ENCODE results near the gene RFFL.
"Not testable (repeated sequence)": the region's sequence is repeated elsewhere in the genome, so short reads cannot be mapped to it uniquely, and the experiment has no call there.

RFFL gene

DNA sequence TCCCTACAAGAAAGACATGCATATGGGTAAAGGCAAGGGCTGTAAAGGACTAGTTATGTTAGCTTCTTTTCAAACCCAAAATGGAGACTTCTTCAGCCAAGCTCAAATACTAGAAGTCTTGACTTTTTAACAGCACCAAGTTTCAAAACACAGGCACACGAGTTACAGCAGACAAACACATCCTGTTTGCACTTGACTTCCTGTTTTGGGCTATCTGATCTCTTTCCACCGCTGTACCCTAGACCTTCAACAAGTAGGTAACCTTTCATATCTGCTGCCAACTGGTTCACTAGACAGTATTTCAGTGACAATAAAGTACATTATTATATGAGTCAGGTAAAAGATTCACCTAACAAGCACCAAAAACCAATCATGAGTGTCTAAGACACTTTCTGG, 12.3 kb downstream of the RFFL start:
- Mint-ChIP-seq H3K27me3 (no peaks in the 10 kb centered on the region), H3K4me3 (peak overlapping the region; percentile 60), H3K27ac (peak overlapping the region; percentile 76), H3K4me1 (ENCODE audit: low read depth) (peaks cover 72% of the 10 kb centered on the region), H3K9me3 (no peaks in the 10 kb centered on the region), H3K36me3 (ENCODE audit: low read depth) (peaks cover 26% of the 10 kb centered on the region)
- intact Hi-C loops (cut with micrococcal nuclease): loop anchor here (5.0 kb wide), 1 partner anchor 36 kb away; no protein-coding TSS in a partner anchor

DNA sequence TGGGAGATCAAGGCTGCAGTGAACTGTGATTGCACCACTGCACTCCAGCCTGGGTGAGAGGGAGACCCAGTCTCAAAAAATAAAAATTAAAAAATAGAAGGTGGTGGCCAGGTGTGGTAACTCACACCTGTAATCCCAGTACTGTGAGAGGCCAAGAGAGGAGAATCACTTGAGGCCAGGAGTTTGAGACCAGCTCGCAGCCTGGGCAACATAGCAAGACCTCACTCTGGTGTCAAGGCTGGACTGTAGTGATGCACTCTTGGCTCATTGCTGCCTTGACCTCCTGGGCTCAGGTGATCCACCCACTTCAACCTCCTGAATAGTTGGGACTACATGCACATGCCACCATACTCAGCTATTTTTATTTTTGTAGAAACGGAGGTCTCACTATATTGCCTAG, 13.3 kb downstream of the RFFL start:
- Mint-ChIP-seq H3K9me3 (no peaks in the 10 kb centered on the region), H3K36me3 (ENCODE audit: low read depth) (peaks cover 23% of the 10 kb centered on the region), H3K27ac (peak overlapping the region; percentile 76), H3K4me3 (no peak overlapping the region), H3K27me3 (no peaks in the 10 kb centered on the region), H3K4me1 (ENCODE audit: low read depth) (peaks cover 74% of the 10 kb centered on the region)
- intact Hi-C loops (cut with micrococcal nuclease): loop anchor here (5.0 kb wide), 1 partner anchor 37 kb away; no protein-coding TSS in a partner anchor

DNA sequence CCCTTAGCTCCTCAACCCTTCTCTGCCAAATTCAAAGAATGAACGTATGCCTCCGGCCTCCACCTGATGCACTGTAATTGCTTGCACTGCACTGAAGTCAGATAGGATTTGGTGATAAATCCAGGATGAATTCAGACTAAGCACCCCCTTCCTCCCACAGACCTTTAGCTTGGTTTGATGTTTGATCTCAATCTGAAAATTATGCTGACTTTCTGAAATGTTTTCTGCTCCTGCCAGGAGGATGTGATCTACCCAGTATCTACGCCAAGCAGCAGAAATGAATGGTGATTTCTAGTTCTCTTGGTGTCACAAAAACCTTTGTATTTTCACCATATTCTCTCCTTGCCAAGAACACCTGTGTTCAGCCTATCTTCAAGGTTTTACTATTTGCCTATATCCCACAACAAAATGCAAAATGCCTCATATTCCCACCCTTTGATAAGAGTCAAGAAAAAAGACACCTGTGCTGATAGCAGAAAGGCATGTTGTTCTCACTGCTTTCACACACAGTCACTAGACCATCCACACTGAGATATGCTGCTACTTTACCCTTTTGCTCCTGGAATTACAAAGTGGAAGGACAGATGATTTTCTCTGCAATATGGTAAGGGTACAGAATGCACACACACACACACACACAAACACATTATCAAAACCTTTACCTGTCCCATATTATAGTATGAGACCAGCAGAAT, 14.7 kb downstream of the RFFL start:
- Mint-ChIP-seq H3K4me3 (no peak overlapping the region), H3K4me1 (ENCODE audit: low read depth) (peaks cover 74% of the 10 kb centered on the region), H3K27ac (no peak overlapping the region), H3K9me3 (no peaks in the 10 kb centered on the region), H3K27me3 (no peaks in the 10 kb centered on the region), H3K36me3 (ENCODE audit: low read depth) (peaks cover 26% of the 10 kb centered on the region)
- intact Hi-C loops (cut with micrococcal nuclease): no loop called here

DNA sequence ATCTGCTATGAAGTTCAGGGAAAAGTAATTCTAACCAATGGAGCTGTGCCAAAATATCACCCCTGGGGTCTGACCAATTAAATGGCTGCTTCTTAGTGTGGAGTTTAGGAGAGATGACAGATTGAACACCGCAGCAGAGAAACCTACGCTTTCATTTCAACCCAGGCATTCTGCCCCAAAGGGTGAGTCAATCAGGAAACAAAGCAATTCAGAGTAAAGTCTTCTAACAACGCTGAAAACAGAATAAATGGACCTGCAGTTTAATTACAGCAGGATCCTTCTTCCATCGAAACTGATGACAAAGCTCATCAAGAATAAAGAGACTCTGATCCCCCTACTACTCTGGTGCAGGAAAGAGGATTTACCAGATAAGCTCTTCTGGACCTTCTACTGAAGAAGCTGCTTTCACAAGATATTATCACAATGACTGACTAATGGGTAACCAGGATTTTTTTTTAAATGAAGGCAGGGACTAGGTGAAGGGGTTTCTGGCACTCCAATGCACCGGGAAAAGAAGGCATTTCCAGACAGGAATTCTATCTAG, 16.7 kb downstream of the RFFL start:
- no peaks in the 10 kb centered on the region for H3K27me3 Mint-ChIP-seq
- no peak overlapping the region for H3K4me3 Mint-ChIP-seq
- no peaks in the 10 kb centered on the region for H3K9me3 Mint-ChIP-seq
- intact Hi-C loops (cut with micrococcal nuclease): no loop called here
- peak overlapping the region; percentile 43 for H3K27ac Mint-ChIP-seq
- H3K36me3 Mint-ChIP-seq (ENCODE audit: low read depth): peaks cover 21% of the 10 kb centered on the region
- H3K4me1 Mint-ChIP-seq (ENCODE audit: low read depth): peaks cover 56% of the 10 kb centered on the region

DNA sequence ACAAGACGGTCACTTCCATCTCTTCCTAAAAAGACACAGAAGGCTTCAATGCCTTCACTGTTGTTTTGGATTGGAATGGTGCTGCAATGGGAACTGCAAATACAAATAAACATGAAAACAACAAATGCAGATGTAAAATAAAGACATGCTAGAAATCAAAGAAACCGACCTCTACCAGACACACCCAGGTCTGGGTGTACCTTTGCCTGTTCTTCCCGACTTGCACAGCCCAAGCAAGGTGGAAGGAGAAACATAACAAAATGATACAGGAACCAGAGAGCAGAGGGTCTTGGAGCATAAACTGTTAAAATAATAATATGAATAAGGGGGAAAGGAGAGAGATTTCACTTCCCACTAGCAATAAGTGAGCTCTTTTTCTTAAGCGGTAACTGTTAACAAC, 17.3 kb downstream of the RFFL start:
- Mint-ChIP-seq H3K36me3 (ENCODE audit: low read depth) (peaks cover 23% of the 10 kb centered on the region), H3K4me1 (ENCODE audit: low read depth) (peaks cover 50% of the 10 kb centered on the region), H3K4me3 (no peak overlapping the region), H3K9me3 (peaks cover 3% of the 10 kb centered on the region), H3K27me3 (no peaks in the 10 kb centered on the region), H3K27ac (peak overlapping the region; percentile 43)
- intact Hi-C loops (cut with micrococcal nuclease): no loop called here

DNA sequence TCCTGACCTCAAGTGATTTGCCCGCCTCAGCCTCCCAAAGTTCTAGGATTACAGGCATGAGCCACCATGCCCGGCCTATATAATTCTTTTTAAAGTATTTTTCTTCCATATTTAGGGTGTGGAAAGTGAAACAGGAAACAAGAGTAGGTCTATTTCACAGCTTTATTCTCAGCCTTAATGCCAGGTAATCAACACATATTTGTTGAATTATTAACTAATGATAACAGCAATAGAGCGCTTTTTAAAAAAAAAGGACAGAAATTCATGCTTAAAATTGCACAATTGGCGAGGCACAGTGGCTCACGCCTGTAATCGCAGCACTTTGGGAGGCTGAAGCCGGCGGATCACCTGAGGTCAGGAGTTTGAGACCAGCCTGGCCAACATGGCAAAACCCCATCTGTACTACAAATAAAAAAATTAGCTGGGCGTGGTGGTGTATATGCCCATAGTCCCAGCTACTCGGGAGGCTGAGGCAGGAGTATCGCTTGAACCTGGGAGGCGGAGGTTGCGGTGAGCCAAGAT, 18.0 kb downstream of the RFFL start:
- peak overlapping the region; percentile 43 for H3K27ac Mint-ChIP-seq
- H3K27me3 Mint-ChIP-seq; intact Hi-C loops (cut with micrococcal nuclease); H3K4me3 Mint-ChIP-seq; H3K9me3 Mint-ChIP-seq: not testable (repeated sequence)
- peaks cover 46% of the 10 kb centered on the region for H3K4me1 Mint-ChIP-seq (ENCODE audit: low read depth)
- peaks cover 30% of the 10 kb centered on the region for H3K36me3 Mint-ChIP-seq (ENCODE audit: low read depth)

DNA sequence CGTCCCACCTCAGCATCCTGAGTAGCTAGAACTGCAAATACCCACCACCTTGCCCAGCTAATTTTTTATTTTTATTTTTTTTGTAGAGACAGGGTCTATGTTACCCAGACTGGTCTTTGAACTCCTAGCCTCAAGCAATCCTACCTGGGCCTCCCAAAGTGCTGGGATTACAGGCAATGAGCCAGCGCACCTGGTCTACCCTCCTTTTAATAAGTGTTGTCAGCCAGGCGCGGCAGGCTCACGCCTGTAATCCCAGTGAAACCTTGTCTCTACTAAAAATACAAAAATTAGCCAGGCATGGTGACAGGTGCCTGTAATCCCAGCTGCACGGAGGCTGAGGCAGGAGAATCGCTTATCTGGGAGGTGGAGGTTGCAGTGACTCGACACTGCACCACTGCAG, 19.3 kb downstream of the RFFL start:
- H3K9me3 Mint-ChIP-seq: peaks cover 8% of the 10 kb centered on the region
- peaks cover 40% of the 10 kb centered on the region for H3K4me1 Mint-ChIP-seq (ENCODE audit: low read depth)
- H3K36me3 Mint-ChIP-seq (ENCODE audit: low read depth): peaks cover 40% of the 10 kb centered on the region
- H3K4me3 Mint-ChIP-seq: no peak overlapping the region
- no peak overlapping the region for H3K27ac Mint-ChIP-seq
- no peaks in the 10 kb centered on the region for H3K27me3 Mint-ChIP-seq
- intact Hi-C loops (cut with micrococcal nuclease): no loop called here

DNA sequence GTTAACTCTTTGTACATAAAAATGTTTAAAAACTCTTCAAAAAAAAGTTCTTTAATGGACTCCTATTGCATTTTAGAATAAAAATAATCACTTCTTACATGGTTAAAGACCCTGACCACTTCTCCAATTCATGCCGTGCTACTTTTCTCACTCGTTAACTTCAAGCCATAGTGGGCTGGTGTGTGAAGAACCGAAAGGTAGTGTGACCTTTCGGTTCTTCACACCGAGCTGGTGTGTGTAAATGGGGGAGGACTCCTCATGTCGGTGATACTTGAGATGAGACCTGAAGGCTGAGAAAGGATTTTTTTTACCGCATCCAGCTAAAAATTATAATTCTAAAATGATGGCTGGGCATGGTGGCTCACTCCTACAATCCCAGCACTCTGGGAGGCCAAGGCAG, 22.1 kb downstream of the RFFL start:
- H3K9me3 Mint-ChIP-seq: peaks cover 8% of the 10 kb centered on the region
- intact Hi-C loops (cut with micrococcal nuclease): no loop called here
- H3K27ac Mint-ChIP-seq: no peak overlapping the region
- H3K36me3 Mint-ChIP-seq (ENCODE audit: low read depth): peaks cover 33% of the 10 kb centered on the region
- no peaks in the 10 kb centered on the region for H3K27me3 Mint-ChIP-seq
- H3K4me1 Mint-ChIP-seq (ENCODE audit: low read depth): peaks cover 22% of the 10 kb centered on the region
- no peak overlapping the region for H3K4me3 Mint-ChIP-seq

DNA sequence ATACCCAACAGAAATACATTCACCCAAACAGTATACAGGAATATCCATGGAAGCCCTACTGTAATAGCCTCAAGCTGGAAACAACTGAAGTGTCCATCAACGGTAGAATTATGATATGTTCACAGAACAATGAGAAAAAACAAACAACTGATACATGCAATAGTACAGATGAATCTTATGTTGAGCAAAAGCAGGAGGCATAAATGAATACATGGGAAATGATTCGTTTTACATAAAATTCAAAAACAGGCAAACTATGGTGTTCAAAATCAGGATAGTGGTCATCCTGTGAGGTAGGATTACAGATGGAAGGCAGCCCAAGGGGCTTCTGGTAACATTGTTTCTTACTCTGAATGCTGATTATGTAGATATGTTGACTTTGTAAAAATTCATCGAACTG, 25.1 kb downstream of the RFFL start:
- H3K9me3 Mint-ChIP-seq: peaks cover 8% of the 10 kb centered on the region
- H3K4me1 Mint-ChIP-seq (ENCODE audit: low read depth): peaks cover 10% of the 10 kb centered on the region
- no peaks in the 10 kb centered on the region for H3K27me3 Mint-ChIP-seq
- intact Hi-C loops (cut with micrococcal nuclease): loop anchor here (5.0 kb wide), 1 partner anchor 39 kb away; no protein-coding TSS in a partner anchor
- peaks cover 44% of the 10 kb centered on the region for H3K36me3 Mint-ChIP-seq (ENCODE audit: low read depth)
- no peak overlapping the region for H3K27ac Mint-ChIP-seq
- H3K4me3 Mint-ChIP-seq: no peak overlapping the region

DNA sequence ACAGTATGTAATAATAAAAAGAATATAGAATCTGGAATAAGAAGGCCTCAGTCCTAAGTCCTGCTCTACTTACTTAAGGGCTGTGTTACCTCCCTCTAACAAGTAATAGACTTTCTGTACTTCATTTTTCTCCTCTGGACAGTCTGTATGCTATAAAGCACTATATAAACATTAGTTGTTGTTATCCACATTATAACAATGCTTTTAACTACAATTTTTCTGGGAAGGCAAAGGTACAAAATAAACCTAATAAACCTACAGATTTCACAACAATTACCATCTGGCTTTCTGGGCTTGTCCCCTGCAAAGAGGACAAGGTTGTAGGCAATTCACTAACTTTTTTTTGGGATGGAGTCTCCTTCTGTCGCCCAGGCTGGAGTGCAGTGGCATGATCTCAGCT, 32.7 kb downstream of the RFFL start:
- H3K36me3 Mint-ChIP-seq (ENCODE audit: low read depth): peaks cover 54% of the 10 kb centered on the region
- peaks cover 27% of the 10 kb centered on the region for H3K4me1 Mint-ChIP-seq (ENCODE audit: low read depth)

DNA sequence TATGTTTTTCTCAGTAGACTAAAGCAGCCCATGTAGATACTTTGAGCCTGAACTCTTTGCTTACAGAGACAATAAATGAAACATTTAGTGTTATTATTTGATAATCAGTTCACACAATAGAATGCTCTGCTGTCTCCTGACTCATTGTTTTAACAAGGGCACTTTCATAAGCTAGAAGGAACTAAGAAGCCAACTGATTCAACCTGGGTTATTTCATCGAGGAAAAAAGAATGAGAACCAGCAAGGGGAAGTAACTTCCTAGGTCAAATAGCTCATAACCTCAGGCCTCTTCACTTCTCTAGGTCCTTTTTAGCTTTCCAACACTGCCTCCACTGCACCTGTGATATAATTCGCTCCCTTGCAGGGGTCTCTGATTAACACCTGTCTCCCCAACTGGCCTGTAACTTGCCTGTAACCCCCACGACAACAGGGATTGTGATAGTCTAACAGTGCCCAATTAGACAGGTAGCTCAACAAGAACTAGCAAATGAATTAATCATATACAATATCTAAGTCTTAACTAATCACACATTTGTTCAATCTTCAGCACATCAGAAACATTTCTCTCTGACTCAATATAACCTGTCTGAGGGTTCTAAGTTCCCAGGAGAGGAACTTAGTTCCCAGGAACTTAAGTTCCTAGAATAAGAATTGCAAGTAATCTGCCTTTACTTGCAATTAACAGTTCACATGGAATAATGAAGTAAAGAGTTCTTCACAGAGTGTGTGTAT, 34.8 kb downstream of the RFFL start:
- Mint-ChIP-seq H3K4me3 (peak overlapping the region; percentile 32), H3K27me3 (no peaks in the 10 kb centered on the region), H3K9me3 (no peaks in the 10 kb centered on the region), H3K36me3 (ENCODE audit: low read depth) (peaks cover 59% of the 10 kb centered on the region), H3K27ac (peak overlapping the region; percentile 79), H3K4me1 (ENCODE audit: low read depth) (peaks cover 29% of the 10 kb centered on the region)
- intact Hi-C loops (cut with micrococcal nuclease): no loop called here

More for the DNA sequence above, 32.7 kb downstream of the RFFL start:
- Mint-ChIP-seq H3K4me3 (no peak overlapping the region), H3K27me3 (no peaks in the 10 kb centered on the region), H3K9me3 (no peaks in the 10 kb centered on the region), H3K27ac (no peak overlapping the region)
- intact Hi-C loops (cut with micrococcal nuclease): no loop called here

DNA sequence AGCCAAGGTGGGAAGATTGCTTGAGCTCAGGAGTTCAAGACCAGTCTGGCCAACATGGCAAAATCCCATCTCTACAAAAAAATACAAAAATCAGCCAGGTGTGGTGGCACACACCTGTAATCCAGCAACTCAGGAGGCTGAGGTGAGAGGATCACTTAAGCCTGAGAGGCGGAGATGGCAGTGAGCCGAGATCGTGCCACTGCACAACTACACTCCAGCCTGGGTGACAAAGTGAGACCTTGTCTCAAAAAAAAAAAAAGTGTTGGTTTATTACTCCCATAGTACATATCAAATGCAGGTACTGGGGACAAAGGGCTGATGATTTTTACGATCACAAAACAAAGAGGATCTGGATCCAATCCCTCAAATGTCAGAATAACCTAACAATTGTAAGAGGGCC, 35.4 kb downstream of the RFFL start:
- intact Hi-C loops (cut with micrococcal nuclease); H3K27ac Mint-ChIP-seq; H3K27me3 Mint-ChIP-seq; H3K4me3 Mint-ChIP-seq; H3K9me3 Mint-ChIP-seq: not testable (repeated sequence)
- Mint-ChIP-seq H3K4me1 (ENCODE audit: low read depth) (peaks cover 29% of the 10 kb centered on the region), H3K36me3 (ENCODE audit: low read depth) (peaks cover 56% of the 10 kb centered on the region)

DNA sequence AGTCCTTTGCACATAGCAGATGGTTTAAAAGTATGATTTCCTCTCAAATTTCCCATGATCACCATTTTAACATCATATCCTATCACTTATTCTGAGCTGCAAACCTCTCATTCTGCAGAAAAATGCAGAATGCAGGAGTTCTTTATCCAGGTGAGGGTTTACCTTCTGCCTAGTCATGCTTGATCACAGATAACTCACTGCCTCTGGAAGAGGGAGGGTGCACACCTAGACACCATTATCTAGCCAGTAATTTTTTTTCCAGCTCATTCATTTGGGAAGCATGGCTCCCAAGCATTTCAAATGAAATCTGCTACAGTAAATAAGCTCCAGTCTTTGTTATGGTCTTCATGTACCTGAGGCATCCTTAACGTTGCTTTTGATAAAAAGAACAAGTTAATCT, 38.0 kb downstream of the RFFL start:
- Mint-ChIP-seq H3K27ac (no peak overlapping the region), H3K4me3 (no peak overlapping the region), H3K27me3 (no peaks in the 10 kb centered on the region), H3K4me1 (ENCODE audit: low read depth) (peaks cover 25% of the 10 kb centered on the region), H3K36me3 (ENCODE audit: low read depth) (peaks cover 62% of the 10 kb centered on the region), H3K9me3 (no peaks in the 10 kb centered on the region)
- intact Hi-C loops (cut with micrococcal nuclease): no loop called here

DNA sequence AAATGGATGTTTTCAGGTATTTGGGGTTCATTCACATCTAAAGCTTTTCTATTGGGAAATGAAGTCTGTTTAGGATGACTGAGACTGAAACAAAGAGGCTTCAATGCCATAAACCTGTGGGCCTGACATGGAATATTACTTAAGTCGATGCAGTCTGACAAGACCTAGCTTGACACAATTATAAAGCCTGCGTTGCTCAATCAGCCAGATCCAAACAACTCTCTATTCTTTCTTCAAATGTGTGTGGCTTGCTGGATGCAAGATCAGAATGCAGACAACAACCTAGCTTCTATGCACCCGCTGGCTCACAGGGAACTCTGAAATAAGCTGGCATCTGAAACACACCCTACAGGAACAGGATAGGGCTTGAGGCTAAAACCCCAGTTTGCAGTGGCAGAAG, 40.0 kb downstream of the RFFL start:
- intact Hi-C loops (cut with micrococcal nuclease): no loop called here
- no peak overlapping the region for H3K4me3 Mint-ChIP-seq
- H3K36me3 Mint-ChIP-seq (ENCODE audit: low read depth): peaks cover 82% of the 10 kb centered on the region
- H3K4me1 Mint-ChIP-seq (ENCODE audit: low read depth): peaks cover 18% of the 10 kb centered on the region
- H3K27ac Mint-ChIP-seq: no peak overlapping the region
- no peaks in the 10 kb centered on the region for H3K9me3 Mint-ChIP-seq
- no peaks in the 10 kb centered on the region for H3K27me3 Mint-ChIP-seq

Data from dendritic cell treated with granulocyte-macrophage colony-stimulating factor and Interleukin-4, amounts not matched to agents 40 ng/mL and 50 ng/mL, for 4 days (primary cell).